HG02610 (cell line): Measurements from ENCODE around the gene UBE2N.
"Not testable (repeated sequence)": the region's sequence is repeated elsewhere in the genome, so short reads cannot be mapped to it uniquely, and the experiment has no call there.

ENCODE experiments used
- ATAC-seq: cut with Tn5 transposase; IDR thresholded peaks from one replicate; pipeline ENCODE4 v1.9.1; 2021; ENCODE audit warnings: mild to moderate bottlenecking, moderate library complexity; ENCODE audit not compliant: unreplicated experiment

UBE2N gene

DNA sequence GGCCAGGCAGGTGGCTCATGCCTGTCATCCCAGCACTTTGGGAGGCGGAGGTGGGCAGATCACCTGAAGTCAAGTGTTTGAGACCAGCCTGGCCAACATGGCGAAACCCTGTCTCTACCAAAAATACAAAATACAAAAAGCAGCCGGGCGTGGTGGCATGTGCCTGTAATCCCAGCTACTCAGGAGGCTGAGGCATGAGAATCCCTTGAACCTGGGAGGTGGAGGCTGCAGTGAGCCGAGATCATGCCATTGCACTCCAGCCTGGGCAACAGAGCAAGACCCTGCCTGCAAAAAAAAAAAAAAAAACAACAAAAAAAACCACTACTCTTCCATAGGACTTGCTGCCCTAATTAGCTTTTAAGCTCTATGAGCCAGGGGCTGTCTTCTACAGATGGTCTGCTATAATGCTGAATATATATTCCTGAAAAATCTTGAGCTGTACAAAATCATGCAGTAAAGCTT, 59.7 kb downstream of the UBE2N start:
- ATAC-seq, result not testable (repeated sequence)

DNA sequence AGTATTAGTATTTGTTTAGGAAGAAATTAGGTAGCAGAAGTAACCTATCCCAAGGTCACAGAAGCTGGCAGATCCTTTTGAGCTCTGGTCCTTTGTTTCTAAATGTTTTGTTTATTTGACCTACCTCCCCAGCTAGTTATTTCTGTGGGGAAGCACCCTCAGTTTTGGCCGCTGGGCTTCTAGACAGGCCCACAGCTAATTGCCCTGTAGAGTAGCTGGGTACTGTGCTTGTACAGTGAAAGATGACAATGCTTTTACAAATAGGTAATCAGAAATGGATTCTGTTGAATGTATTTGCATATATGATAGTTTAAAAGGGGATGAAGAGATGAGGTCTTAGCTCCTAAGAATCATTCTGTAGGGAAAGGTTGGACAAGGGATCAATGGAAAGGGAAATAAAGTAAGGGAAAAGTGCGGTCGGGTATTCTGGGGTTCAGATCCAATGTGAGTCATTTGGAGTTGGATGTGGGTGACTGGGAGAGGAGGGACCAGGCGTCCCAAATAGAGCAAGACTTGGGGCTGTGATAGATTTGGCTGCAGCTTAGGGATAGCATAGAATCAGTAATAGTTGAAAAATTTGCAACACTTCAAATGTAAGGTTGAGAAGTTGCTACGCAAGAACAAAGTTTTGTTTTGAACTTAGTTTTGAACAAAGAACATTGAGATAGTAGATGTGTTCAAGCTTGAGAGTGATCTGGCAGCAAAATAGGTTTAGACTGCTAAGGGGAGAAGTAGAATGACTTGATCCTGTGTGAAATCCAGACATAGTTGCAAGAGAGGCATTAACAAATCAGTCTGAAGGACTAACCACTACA, 60.4 kb downstream of the UBE2N start:
- ATAC-seq, result no peak

- ATAC-seq, result no peak
These were observed 61.1 kb downstream of the UBE2N start for GRCh38 chr12:93380480-93381121.

DNA sequence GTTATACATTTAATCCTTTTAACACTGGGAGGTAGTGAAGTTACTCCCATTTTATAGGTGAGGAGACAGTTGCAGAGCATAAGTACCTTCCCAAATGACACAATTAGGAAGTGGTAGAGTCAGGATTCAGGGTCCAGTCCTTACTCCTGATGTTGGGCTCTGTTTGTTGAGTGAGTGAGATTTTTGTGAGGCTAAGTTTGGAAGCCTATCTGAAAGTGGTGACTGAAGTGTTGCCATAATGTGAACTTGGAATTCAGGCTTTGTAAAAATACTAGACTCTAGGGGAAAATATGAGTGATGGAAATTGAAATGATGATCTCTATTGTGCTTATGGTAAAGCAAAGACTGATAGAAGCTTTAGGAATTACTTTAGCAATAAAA, 61.8 kb downstream of the UBE2N start:
- ATAC-seq, result no peak

DNA sequence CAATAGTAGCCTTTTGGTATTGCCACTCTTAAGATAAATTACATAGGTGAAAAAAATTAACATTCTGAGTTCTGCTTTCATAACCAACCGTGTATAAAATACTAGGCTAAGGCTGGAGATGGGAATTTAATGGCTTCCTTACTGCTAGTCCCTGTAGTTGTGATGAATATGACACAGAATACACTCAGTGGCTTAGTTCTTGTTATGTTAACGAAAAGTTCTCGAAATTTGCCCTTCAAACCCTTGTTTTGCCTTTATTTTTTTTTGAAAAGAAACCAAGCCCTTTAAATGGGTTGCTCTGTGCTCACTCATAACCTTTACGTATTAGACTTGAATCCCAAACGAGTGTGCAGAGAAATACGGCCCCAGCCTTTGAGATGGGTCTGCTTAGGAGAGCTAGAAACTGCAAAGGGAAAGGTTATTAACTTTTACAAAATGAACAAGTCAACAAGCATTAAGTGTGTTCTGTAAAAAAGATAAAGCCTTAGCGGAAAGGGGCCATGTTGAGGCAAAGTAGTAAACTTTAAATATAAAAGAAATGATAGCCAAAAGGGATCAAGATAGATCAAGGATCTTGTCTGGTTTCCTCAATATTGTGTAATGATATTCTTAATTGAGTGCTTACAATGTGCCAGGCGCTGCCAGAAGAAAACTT, 62.3 kb downstream of the UBE2N start:
- no peak for ATAC-seq

- no peak for ATAC-seq
These were observed 62.8 kb downstream of the UBE2N start for GRCh38 chr12:93378998-93379325.

GRCh38 chr12:93378196-93378997, 63.4 kb downstream of the UBE2N start:
- ATAC-seq, result peak; percentile 27

DNA sequence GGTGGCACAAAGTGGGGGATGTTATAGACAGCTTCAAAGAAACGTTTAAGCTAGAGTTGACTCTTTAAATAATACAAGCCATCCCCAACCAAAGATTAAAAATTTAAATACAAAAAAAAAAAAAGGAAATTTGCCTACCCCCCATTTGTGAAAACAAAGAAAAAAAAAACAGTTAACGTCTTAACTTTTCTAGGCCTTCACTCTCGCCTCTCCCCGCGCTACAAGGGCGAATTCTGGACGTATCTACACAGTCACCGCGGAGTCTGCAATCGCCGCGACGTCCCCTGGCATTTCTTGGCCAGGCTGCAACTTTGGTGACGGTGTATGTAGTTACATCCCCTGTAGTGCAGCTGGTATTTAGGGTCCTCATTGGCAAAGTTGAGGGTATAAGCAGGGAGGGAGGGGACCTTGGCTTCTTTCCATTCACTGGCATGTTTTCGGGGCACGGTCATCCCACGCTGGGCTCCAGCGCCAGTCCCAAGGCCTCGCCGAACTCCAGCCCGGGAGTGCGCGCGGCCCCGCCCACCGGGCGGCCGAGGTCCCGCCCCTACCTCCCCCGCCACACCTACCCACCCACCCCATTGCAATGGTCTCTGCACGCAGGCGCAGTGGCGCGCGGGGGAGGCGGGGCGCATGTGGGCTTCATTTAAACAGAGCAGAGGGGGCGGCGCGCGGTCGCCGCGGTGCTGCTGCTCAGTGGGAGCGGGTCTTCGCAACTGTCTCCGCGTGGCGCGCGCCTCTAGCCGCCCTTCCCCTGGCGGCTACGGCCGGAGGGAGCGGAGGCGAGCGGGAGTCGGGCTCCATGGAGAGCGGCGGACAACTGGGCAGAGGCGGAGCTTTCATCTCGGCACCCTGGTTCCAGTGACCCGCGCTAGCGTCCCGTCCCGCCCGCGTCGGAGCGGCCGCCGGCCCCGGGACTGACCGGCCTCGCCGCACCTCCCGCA, 64.2 kb downstream of the UBE2N start, which contains the start of gene NUDT4:
Gene NUDT4 (plus strand): TSS at position 674 of the 944 bp plus-strand sequence. CDS start 398 bp downstream, outside the sequence.
- ATAC-seq, result peak; percentile 69

GRCh38 chr12:93376436-93377251, 65.1 kb downstream of the UBE2N start:
- no peak for ATAC-seq

- no peak for ATAC-seq
These were observed 65.8 kb downstream of the UBE2N start for GRCh38 chr12:93375906-93376305.

- ATAC-seq, result no peak
These were observed 67.6 kb downstream of the UBE2N start for GRCh38 chr12:93373961-93374656.

- no peak for ATAC-seq
These were observed 70.8 kb downstream of the UBE2N start for GRCh38 chr12:93370947-93371346.

DNA sequence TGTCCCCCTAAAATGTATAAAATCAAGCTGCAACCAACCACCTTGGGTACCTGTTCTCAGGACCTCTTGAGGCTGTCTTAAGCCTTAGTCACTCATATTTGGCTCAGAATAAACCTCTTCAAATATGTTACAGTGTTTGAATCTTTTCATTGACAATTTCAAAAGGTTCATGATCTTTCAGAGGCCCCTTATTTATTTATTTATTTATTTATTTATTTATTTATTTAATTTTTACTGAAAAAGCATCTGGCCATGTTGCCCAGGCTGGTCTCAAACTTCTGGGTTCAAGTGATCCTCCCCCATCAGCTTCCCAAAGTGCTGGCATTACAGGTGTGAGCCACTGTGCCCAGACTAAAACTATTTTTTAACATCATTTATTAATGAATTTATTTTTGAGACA, 72.2 kb downstream of the UBE2N start:
- ATAC-seq, result no peak

- no peak for ATAC-seq
These were observed 73.0 kb downstream of the UBE2N start for GRCh38 chr12:93368766-93369165.

- no peak for ATAC-seq
These were observed 75.3 kb downstream of the UBE2N start for GRCh38 chr12:93366422-93366821.

DNA sequence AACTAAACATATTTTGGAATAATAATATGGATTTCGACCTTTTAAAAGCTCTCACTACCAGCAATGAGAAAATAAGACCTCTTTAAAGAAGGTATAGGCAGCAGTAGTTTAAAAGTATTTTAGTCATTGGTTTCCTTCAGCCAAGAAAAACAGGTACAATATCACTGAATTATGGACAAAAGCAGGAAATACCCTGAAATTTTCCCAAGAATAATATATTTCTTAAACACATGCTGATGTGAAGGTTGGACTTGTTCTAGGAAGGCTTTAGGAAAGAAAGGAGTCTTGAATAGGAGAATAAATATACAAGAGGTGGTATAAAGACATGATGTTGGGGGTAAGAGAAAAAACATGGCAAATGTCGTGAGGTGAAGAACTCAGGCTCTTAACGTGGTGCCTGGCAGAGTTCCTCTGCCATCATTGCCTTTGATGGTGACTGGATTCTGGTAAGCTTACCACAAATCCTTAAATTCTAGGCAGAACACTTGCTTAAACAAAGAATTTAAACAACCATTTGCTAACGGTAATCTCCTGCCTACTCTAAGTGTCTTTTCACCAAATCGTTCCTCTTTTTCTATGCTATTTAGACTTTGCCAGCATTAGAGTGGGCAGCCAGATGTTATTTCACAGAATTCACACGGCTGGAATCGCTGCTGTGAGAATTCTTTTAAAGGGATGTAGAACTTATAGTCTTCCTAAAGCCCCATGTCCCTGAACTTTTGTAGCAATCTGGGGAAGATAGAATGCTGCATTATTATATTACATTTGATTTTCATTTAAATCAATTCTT, 75.9 kb downstream of the UBE2N start:
- ATAC-seq, result no peak

GRCh38 chr12:93363841-93364297, 77.9 kb downstream of the UBE2N start:
- ATAC-seq, result peak; percentile 80
